ENCODE measurements around the gene ODAD3. TPM values are rescaled to one million over a fixed set of nuclear protein-coding genes. Genes with fewer than 3 reads are reported as not detected.

The ODAD3 gene
- total and polyA plus RNA-seq, 2 experiments from 2014 or later, result 1.3 to 1.9 TPM

DNA sequence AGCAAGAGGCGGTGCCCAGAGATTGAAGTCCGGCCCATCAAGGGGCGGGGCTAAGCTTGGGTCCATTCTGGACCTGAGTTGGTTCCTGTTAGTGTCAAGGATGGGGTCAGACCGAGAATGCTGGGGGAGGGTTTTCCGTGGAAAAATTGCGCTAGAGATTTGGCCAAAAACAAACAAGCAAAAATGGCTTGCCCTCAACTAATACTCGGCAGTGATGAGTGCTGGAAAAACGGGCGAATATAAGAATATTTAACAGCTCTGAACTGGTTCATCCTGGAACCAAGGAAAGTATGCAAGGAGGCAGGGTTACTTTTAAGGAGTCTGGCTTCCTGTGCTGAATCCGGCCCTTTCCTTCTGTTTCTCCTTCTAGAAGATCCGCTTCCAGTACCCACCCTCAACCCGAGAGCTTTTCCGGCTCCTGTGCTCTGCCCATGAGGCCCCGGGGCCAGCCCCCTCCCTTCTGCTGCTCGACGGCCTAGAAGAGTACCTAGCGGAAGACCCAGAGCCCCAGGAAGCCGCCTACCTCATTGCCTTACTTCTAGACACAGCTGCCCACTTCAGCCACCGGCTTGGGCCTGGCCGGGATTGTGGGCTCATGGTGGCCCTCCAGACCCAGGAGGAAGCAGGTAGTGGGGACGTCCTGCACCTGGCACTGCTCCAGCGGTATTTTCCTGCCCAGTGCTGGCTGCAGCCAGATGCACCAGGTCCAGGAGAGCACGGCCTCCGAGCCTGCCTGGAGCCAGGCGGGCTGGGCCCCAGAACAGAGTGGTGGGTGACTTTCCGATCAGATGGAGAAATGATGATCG, 59.6 kb downstream of the ODAD3 start:
- Histone ChIP-seq H3K4me1 (ENCODE audit: insufficient read depth) (peaks cover 13% of the 10 kb centered on the region), H3K9me2 (replicated peaks; ENCODE audit: insufficient read depth) (no peaks in the 10 kb centered on the region), H3K27me3 (no peaks in the 10 kb centered on the region), H3K9me3 (ENCODE audit: low read depth) (no peaks in the 10 kb centered on the region), H3K27ac (peak overlapping the region; percentile 80), H4K20me1 (ENCODE audit: insufficient read depth, poor library complexity, severe bottlenecking) (no peaks in the 10 kb centered on the region), H3K79me2 (peaks cover 6% of the 10 kb centered on the region), H3K4me3 (peak overlapping the region; percentile 6), H3K36me3 (replicated peaks; ENCODE audit: insufficient read depth, low read depth) (no peaks in the 10 kb centered on the region), H3K4me2 (peak overlapping the region; percentile 75), H2AFZ (peak overlapping the region; percentile 18)
- 37% methylated on average over 27 of the region's 27 CpGs for WGBS (ENCODE audit: low lambda C conversion rate, missing lambda C conversion rate)
- peak; percentile 67 for DNase-seq (ENCODE audit: low spot score)
- TF ChIP-seq EZH2phosphoT487 (IDR thresholded peaks at IDR 0.05; ENCODE audit: low read depth, severe bottlenecking, unreplicated experiment) (no peak), EZH2 (IDR thresholded peaks at IDR 0.05; ENCODE audit: borderline replicate concordance) (no peak)
- TF ChIP-seq, protein P1, sequence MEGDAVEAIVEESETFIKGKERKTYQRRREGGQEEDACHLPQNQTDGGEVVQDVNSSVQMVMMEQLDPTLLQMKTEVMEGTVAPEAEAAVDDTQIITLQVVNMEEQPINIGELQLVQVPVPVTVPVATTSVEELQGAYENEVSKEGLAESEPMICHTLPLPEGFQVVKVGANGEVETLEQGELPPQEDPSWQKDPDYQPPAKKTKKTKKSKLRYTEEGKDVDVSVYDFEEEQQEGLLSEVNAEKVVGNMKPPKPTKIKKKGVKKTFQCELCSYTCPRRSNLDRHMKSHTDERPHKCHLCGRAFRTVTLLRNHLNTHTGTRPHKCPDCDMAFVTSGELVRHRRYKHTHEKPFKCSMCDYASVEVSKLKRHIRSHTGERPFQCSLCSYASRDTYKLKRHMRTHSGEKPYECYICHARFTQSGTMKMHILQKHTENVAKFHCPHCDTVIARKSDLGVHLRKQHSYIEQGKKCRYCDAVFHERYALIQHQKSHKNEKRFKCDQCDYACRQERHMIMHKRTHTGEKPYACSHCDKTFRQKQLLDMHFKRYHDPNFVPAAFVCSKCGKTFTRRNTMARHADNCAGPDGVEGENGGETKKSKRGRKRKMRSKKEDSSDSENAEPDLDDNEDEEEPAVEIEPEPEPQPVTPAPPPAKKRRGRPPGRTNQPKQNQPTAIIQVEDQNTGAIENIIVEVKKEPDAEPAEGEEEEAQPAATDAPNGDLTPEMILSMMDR (IDR thresholded peaks at IDR 0.05; ENCODE audit: poor library complexity), result no peak

DNA sequence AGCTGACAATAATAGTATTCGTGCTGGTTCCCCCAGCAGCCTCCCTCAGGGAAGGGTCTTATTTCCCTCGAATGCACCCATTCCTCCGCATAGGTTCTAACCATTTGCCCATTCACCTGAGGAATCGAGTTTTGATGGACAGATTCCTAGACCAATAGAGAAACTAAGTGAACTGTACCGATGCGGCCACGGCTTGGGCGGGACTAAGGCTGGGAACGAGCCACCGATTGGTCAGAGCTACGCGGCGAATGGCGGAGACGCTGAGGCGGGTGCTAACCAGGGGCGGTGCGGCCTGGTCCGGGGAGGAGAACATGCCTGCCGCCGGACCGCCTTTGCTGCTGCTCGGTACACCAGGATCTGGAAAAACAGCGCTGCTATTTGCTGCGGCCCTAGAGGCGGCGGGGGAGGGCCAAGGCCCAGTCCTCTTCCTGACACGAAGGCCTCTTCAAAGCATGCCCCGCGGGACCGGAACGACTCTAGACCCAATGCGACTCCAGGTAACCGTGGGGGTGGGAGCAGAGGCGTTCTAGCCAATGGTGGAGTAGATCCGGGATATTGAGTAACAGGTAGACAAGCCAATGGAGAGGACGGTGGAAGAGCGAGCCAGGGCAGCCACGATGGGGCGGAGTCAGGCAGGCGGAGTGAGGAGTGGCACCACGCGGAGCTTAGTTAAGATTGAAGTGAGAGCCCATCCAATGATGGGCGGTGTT, 60.3 kb downstream of the ODAD3 start, which contains the start of gene SWSAP1:
SWSAP1 (plus strand) TSS at position 234 of the 710 bp plus-strand sequence; CDS start at position 249, 15 bp downstream.
- under 1% methylated on average over 44 of the region's 44 CpGs for WGBS (ENCODE audit: low lambda C conversion rate, missing lambda C conversion rate)
- Histone ChIP-seq H3K27ac (peak within 1 kb of the TSS; percentile 92), H3K4me2 (peak within 1 kb of the TSS; percentile 78), H3K79me2 (peaks cover 6% of the 10 kb centered on the region), H3K4me1 (ENCODE audit: insufficient read depth) (peaks cover 13% of the 10 kb centered on the region), H3K36me3 (replicated peaks; ENCODE audit: insufficient read depth, low read depth) (no peaks in the 10 kb centered on the region), H4K20me1 (ENCODE audit: insufficient read depth, poor library complexity, severe bottlenecking) (no peaks in the 10 kb centered on the region), H3K9me3 (ENCODE audit: low read depth) (no peaks in the 10 kb centered on the region), H2AFZ (peak within 1 kb of the TSS; percentile 47), H3K27me3 (no peaks in the 10 kb centered on the region), H3K9me2 (replicated peaks; ENCODE audit: insufficient read depth) (no peaks in the 10 kb centered on the region), H3K4me3 (peak within 1 kb of the TSS; percentile 20)
- DNase-seq (ENCODE audit: low spot score), result peak; percentile 99
- TF ChIP-seq EZH2phosphoT487 (IDR thresholded peaks at IDR 0.05; ENCODE audit: low read depth, severe bottlenecking, unreplicated experiment) (no peak), EZH2 (IDR thresholded peaks at IDR 0.05; ENCODE audit: borderline replicate concordance) (no peak)
- TF ChIP-seq, protein P1 (IDR thresholded peaks at IDR 0.05; ENCODE audit: poor library complexity), result no peak

DNA sequence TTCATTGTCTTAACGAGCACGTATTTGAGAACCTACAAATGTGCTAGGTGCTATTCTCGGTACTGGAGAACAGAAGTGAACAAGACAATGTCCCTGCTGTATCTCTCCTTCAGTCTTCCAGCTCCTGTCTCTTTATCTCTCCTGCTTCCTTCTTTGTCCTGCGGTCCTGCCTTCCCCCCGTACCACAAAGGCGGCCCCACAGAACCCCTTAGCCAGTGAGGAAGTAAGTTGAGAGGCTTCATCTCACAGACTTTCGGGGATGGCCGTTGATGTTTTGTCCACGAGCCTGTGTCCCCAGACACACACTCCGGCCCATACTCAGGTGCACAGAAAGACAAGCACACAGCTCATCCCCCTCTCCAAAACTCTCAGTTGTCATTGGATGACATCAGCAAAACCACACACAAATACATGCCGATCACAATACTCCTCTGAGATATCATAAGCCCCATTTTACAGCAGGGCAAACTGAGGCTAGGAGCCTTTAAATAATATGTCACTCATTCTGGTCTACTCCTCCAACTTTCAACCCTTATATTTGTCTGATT, 61.0 kb downstream of the ODAD3 start:
- H3K4me1 ChIP-seq (ENCODE audit: insufficient read depth), result peaks cover 13% of the 10 kb centered on the region
- no peaks in the 10 kb centered on the region for H4K20me1 ChIP-seq (ENCODE audit: insufficient read depth, poor library complexity, severe bottlenecking)
- H3K36me3 ChIP-seq (replicated peaks; ENCODE audit: insufficient read depth, low read depth), result no peaks in the 10 kb centered on the region
- no peaks in the 10 kb centered on the region for H3K9me2 ChIP-seq (replicated peaks; ENCODE audit: insufficient read depth)
- H3K4me3 ChIP-seq, result peak overlapping the region; percentile 20
- WGBS (ENCODE audit: low lambda C conversion rate, missing lambda C conversion rate), result 56% methylated on average over 11 of the region's 11 CpGs
- H2AFZ ChIP-seq, result peak overlapping the region; percentile 47
- no peaks in the 10 kb centered on the region for H3K27me3 ChIP-seq
- TF ChIP-seq, protein P1 (IDR thresholded peaks at IDR 0.05; ENCODE audit: poor library complexity), result no peak
- no peak for TF ChIP-seq EZH2phosphoT487 (IDR thresholded peaks at IDR 0.05; ENCODE audit: low read depth, severe bottlenecking, unreplicated experiment)
- TF ChIP-seq EZH2 (IDR thresholded peaks at IDR 0.05; ENCODE audit: borderline replicate concordance), result no peak
- no peaks in the 10 kb centered on the region for H3K9me3 ChIP-seq (ENCODE audit: low read depth)
- H3K27ac ChIP-seq, result peak overlapping the region; percentile 92
- peaks cover 6% of the 10 kb centered on the region for H3K79me2 ChIP-seq
- no peak for DNase-seq (ENCODE audit: low spot score)
- peak overlapping the region; percentile 78 for H3K4me2 ChIP-seq

All from hepatocyte (in vitro differentiated cells).